Measurements from ENCODE around the gene RELT.

- no peak for TF ChIP-seq CTCF (IDR thresholded peaks at IDR 0.05)
- TF ChIP-seq POLR2A (IDR thresholded peaks at IDR 0.05), result no peak
- no peak for TF ChIP-seq POLR2AphosphoS5 (IDR thresholded peaks at IDR 0.05)
Measured at GRCh38 chr11:73358071-73358470, 18.1 kb upstream of the RELT start.
